ENCODE results near the gene CDC45.

DNA sequence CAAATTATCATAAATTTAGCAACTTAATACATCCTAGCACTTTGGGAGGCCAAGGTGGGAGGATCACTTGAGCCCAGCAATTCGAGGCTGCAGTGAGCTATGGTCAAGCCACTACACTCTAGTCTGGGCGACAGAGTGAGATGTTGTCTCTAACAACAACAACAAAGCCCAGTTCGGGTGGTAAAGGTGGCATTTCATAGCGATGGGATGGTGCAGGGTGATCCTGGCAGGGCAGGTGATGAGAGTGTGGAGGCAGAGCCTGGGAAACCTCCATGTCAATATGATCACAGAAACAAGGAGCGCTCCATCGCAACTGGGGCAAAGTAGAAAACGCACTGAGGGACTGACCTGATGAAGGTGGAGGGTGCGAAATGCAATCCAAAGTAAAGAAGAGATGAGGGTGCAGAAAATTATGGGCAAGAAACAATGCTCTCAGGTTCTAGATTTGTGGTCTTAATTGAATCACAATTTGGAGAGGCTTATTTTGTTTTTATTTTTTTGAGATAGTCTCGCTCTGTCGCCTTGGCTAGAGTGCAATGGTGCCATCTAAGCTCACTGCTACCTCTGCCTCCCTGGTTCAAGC lies 77.3 kb downstream of the CDC45 start:
- TF ChIP-seq, protein P1, sequence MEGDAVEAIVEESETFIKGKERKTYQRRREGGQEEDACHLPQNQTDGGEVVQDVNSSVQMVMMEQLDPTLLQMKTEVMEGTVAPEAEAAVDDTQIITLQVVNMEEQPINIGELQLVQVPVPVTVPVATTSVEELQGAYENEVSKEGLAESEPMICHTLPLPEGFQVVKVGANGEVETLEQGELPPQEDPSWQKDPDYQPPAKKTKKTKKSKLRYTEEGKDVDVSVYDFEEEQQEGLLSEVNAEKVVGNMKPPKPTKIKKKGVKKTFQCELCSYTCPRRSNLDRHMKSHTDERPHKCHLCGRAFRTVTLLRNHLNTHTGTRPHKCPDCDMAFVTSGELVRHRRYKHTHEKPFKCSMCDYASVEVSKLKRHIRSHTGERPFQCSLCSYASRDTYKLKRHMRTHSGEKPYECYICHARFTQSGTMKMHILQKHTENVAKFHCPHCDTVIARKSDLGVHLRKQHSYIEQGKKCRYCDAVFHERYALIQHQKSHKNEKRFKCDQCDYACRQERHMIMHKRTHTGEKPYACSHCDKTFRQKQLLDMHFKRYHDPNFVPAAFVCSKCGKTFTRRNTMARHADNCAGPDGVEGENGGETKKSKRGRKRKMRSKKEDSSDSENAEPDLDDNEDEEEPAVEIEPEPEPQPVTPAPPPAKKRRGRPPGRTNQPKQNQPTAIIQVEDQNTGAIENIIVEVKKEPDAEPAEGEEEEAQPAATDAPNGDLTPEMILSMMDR (IDR thresholded peaks at IDR 0.05; ENCODE audit: low read depth, low read length): no peak
- TF ChIP-seq MAX (IDR thresholded peaks at IDR 0.05; ENCODE audit: low read depth, low read length): no peak
- TF ChIP-seq MYC (IDR thresholded peaks at IDR 0.05; ENCODE audit: low read depth, low read length): no peak

All from NB4 (cell line).